GM21825 (cell line): ENCODE measurements around the gene NOXA1.

Experiments used
- ATAC-seq: cut with Tn5 transposase; IDR thresholded peaks from one replicate; pipeline ENCODE4 v1.9.1; 2021; ENCODE audit warnings: mild to moderate bottlenecking, moderate library complexity; ENCODE audit not compliant: unreplicated experiment

NOXA1 gene

DNA sequence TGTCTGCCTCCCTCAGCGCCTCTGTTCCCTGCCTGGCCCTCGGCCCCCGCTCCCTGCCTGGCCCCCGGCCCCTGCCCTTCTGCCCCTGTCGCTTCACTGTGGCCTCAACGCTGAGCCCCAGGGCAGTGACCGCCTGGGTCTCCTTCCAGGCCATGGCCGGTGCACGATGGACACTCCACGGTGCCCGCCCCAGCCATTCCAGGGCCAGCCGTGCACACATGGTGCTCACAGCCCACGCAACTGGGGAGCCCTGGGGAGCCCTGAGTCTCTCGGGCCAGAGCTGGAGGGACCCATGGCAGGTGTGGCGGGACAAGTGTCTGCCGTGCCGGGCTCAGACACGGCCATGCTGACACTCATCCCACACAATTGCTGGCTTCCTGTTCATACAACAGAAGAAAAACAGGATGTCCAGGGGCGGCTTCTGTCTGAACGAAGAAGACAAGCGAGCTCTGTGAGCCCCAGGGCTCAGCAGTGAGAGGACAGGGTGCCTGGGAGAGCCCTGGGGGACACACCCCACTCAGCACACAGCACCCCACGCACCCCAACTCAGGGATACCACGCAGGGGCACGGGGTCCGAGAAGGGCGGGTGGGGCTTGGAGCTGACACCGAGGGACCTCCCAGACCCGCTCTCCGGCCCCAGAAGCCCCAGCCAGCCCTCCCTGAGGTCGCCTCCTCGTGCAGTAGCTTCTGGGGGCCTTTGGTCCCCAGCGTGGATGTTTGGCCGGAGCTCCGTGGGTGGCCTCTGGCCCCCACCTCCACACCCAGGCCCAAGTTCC is 35.9 kb upstream of the NOXA1 start:
- no peak for ATAC-seq

DNA sequence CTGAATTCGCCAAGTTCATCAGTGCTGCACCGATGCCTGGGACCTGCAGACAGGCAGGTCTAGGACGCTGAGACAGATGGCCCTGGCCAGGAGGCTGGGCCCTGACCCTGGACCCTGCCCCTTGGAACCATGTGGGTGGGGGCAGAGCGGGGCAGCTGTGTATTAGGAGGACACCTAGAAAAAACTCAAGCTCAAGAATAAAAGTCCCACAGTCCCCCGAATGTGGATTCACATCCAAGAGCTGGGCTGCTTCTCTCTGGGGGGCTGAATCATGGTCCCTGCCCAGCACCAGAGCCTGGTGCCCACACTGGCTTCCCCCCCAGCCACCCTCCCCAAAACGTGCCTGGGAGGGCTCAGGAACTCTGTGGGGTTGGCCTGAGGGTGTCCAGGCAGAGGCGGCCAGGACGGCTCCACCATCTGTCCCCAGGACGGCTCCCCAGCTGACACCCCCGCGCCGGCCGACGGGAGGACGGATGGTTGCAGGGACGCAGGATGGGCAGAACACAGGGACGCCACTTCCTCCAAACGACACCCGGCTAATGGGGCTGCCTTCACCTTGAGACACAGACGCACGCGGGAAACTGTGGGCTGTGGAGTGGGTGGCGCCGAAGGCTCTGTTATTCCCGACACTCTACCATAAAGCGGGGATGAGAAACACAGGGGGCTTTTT is 35.2 kb upstream of the NOXA1 start:
- ATAC-seq, result no peak

DNA sequence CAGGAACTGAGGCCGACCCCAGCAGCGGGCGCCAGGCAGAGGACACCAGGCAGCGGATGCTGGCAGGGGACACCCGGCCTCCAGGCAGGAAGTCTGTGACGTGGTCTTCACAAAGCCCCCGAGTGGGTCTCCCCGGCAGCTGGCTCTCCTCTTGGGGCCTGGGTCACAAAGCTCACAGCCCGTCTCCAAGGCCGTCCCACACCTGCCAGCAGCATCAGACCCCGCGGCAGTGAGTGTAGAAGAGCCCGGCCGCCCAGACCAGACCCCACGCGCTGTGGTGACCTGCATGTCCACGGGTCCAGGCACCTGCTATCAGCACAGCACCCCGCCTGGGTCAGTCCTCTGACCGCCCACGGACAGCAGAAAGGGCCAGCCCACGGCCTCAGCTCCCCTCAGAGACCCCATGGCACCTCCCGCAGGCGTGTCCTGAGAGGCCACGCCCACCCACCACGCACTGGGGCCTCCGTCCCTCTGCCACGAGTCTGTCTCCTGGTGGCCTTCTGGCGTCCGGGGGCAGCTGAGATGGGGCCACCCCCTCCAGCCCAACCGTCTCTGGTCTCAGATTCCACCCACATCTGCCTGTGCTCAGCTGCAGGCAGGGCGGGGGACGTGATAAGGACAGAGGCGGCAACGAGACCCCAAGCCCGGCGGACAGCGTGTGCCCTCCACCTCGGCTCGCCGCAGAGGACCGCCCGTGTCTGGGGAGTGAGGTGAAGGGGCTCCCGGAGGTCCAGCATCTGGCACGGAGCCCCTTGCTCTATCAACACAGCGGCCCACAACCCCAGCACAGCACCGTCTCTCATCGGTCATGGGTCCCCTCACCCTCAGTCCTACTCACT is 34.4 kb upstream of the NOXA1 start:
- ATAC-seq, result no peak

DNA sequence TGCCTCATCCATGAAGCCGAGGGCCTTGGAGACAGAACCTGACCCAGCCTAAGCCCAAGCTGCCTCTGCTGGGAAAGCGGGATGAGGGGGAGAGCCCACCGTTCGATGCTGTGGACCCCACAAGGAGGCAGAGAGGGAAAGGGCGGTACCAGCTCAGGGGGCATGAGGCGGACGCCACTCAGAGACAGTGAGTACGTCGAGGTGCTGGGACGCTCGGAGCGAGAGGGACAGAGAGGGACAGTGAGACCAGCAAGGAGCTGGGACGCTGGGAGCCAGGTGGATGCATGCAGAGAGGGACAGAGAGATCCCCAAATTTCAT is 33.8 kb upstream of the NOXA1 start:
- ATAC-seq, result no peak

DNA sequence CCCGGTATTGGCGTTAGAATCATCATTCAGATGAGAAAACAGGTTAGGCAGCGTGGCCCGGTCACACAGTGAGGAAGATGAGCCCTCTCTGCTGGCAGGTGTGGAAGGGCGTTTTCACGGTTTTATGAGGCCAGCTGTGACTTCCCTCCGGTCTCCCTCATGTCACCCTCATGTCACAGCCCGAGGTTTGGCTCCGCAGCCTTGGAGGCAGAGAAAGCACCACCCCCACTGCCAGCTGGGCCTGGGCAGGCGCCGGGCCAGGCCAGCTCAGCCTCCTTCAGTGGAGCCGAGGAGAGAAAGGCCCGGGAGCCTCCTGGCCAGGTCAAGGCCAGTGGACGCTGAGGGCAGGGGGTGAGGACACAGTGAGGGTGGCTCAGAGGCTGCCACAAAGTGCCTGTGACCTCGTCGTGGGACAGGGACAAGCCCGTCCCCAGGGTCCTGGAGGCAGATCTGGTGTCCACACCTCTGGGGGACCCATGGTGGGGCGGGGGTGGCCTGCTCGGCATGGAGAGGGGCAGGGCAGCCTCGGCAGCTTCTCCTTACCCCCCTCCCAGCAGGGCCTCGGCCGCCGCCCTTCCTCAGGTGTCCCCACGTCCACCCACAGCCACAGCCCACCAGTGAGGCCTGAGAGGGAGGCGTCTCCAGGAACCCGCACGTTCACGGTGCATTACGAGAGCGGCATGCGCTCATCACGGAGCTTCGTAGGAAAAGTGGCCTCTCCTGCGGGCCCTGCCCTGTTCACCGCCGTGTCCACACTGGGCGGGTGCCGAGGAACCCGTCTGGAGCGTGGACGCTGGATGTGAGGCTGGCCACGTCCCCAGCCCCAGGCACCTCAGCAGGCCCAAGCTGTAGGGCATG is 32.4 kb upstream of the NOXA1 start:
- no peak for ATAC-seq

DNA sequence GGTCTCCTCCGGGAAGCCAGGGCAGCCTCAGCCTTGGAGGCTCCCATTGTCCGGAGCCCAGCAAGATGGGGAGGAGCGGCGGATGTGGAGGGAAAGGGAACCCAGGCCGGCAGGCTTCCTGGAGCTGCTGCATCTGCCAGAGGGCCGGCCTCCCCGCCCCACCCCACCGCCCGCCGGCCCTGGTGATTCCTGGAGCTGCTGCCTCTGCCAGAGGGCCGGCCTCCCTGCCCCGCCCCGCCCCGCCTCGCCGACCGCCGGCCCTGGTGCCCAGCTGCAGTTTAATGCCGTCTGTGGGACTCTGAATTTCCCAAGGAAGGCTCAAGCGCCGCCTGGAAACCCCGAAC is 31.8 kb upstream of the NOXA1 start:
- ATAC-seq, result no peak

DNA sequence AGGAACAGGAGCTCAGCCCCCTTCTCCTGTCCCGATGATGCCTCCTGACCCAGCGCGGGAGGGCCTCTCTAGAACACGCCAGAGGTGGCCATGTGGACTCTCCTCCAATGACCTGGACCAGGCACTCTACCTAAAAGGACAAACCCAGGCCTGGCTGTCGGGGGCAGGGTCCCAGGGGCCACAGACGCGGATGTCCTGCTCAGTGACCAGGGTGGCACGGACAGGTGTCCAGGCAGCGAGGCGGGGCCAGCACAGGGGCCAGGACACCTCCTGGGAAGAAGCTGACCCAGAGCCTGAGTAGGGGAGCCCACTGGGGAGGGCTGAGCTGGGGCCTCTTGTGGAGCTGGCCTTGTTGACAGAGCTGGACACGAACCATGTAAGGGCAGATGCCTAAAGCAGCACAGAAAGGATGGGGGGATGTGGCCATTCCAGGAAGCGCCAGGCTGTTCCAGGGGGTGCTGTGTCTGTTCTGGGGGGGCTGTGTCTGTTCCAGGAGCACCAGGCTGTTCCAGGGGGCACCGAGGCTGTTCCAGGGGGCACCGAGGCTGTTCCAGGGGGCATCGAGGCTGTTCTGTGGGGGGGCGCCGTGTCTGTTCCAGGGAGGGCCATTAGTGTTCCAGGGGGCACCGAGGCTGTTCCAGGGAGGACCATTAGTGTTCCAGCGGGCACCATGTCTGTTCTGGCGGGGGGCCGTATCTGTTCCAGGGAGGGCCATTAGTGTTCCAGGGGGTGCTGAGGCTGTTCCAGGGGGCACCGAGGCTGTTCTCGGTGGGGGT is 30.8 kb upstream of the NOXA1 start:
- ATAC-seq, result no peak

DNA sequence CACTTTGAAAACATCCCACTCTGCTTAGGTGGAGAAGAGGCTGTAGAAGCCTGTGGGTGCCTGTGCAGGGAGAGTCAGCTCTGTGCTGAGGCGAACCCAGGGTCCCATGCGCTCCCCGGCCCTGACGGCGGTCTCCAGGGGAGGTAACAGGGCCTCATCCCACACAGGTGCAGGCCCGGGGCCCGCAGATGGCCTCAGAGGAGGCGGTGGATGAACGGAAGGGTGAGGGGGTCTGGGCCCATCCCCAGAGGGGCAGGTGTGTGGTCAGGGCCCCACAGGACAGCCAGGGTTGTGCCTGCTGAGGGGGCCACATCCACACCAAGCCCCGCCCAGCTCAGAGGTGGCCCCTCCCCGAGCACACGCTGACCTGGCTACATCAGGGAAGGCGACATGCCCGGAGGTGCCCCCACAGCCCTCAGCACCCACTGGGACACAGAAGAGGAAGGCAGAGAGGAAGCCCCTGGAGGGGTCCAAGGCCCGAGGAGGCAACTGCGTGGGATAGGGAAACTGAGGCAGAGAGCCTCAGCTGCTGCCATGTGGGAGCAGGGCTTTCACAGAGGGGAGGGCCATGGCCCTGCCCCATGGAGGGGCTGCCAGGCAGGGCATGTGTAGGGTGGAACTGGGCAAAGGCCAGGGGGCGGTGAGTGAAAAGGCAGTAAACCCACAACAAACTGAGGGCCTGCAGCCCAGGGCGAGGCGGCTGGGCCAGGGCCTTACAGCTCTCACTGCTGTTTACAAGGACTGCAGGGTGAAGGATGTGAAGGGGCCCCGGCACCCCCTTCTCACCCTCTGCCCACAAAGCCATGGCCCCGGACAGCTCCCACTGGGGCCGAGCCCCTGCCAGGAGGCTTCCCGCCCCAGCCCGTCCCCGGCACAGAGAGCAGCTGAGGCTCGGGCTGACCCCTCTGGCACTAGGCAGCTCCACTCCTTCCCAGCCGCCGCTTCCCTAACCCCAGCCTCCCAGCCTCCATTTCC is 29.7 kb upstream of the NOXA1 start:
- ATAC-seq, result no peak

DNA sequence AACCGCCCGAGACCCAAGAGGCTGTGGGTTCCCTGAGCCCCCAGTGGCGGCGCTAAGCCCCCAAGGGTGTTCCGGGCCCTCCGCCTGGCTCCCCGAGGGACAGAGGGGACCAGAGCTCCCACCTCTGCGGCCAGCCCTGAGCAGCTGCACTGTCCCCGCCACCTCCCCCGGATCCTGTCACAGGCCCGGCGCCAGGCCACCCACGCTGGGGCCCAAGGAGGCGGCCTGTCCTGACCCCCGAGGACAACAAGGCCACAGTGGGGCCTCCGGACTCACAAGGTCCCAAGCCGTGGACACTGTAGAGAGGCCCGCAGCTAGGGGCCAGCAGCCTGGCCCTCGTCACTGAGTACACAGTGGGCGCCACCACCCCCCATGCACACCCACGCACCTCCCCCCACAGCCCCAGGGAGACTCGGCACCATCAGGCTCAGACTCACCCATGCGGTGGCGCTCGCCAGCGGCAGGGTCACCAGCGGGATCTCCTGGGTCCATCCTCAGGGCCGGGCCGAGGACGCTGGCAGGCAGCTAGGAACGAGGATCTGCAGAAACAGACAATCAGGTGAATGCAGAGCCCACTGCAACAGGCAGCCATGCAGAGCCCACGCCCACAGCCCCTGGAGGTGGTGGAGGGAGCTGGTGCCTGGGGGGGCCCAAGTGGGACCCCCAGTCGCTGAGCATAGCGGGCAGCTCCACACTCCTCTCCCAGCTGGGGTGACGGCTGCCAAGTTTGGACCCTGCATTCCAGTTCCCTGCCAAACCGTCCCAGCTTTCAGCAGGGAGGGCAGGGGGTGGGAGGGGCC is 28.1 kb upstream of the NOXA1 start:
- no peak for ATAC-seq

DNA sequence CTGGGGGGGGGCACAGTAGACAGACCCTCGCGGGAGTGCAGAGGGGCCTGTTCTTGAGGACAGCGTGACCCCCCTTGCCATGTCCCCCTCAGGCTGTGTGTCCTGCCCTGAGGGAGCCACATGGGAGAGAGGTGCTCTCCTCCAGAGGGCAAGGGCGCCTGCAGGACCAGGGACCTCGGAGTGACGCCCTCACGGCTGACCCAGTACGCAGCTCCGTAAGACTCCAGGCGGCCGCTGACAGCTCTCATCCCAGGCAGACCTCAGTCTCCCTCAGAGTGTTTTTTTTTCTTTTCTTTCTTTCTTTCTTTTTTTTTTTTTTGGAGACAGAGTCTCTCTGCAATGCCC is 27.6 kb upstream of the NOXA1 start:
- ATAC-seq, result no peak

DNA sequence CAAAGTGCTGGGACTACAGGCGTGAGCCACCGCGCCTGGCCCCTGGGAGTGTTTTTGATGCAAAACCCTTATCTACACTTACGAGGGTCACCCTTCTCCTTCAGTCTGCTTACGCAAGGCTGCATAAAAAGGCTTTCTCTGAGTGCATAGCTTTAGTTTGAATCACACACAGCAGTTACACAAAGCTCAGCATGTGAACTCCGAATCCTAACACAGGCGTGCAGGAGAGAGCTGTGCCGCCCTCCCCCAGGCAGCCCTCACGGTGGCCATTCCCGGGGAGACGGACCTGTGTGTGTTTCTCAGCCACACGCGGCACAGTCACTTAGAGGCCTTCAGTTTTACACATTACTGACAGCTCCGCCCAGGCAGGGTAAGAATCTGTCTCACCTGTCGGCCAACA is 27.0 kb upstream of the NOXA1 start:
- no peak for ATAC-seq

DNA sequence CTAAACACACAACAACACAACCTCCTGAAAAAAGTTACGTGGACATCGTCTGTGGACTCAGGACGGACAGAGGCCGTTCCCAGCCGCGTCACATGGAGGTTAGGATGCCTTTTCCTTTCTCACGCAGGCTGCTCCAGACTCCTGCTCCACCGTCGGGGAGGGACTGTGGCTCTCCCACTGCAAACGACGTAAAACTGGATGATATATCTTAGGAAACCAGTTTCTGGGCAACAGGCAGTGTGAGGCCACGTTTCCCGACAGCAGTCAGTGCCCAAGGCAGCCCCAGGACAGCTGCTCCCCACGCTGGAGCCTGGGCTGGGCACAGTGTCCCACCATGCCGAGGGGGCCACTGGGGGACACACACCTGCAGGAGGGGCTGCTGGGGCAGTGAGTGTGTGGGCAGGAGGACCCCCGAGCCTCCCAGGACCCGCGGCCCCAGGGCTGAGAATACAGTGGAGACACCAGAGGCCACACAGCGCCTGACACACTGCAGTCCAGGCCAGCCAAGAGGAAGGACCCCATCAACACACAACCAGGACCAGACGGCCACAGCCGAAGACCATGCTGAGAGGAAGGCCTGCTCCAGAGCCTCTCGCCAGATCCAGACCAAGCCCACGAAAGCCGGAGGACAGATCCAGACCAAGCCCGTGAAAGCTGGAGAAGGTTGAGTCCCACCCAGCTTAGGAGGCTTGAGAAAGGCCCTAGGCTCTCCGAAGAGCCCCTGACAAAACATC is 26.4 kb upstream of the NOXA1 start:
- ATAC-seq, result no peak

DNA sequence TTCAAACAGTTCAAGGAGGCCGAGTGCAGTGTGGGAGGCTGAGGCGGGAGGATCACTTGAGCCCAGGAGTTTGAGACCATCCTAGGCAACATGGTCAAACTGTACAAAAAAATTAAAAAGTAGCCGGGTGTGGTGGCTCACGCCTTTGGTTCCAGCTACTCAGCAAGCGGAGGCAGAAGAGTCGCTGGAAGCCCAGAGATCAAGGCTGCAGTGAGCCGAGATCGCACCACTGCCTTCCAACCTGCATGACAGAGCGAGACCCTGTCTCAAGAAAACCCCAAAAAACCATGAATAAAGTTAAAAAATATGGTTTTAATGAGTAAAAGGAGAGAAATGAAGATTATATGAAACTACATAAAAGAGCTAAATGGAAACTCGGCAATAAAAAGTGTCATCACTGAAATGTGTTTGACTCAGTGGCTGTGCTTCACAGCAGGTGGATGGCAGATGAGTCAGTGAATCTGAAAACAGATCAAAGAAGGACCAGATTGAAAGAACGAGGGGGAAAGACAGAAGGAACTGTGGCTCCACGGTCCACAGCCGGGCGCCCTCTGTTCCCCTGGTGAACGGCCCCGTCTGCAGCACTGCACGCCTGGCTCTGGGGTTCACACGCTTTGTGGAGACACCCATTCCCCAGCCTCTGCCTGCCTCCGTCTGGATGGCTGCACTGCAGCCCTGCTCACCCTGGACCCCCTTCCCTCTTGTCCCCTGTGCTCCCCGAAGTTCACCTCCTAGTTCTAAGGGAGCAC is 25.3 kb upstream of the NOXA1 start:
- no peak for ATAC-seq

DNA sequence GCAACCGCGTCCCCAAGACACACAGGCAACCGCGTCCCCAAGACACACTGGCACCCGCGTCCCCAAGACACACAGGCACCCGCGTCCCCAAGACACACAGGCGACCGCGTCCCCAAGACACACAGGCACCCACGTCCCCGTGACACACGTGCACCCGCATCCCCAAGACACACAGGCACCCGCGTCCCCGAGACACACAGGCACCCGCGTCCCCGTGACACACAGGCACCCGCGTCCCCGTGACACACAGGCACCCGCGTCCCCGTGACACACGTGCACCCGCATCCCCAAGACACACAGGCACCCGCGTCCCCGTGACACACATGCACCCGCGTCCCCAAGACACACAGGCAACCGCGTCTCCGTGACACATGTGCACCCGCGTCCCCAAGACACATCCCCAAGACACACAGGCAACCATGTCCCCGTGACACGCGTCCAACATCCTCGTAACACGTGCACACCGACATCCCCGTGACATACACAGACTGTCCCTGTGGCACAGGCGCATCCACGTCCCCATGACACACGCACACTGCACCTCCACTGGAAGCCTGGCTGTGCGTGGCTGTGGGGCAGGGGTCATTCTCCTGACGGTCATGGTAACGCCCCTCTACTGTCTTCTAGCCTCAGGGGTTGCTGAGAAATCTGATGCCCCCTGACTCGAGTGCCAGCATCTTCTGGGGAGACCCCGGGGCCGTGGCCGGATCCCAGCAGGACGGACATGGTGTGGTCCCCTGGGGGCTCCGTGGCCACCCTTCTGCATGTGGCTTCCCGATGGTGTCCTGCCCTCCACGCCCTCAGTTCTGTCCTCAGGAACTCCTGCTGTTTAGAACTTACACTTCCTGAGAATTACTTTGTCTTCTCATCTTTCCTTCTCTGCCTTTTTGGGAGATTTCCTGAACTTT is 24.4 kb upstream of the NOXA1 start:
- ATAC-seq, result no peak

DNA sequence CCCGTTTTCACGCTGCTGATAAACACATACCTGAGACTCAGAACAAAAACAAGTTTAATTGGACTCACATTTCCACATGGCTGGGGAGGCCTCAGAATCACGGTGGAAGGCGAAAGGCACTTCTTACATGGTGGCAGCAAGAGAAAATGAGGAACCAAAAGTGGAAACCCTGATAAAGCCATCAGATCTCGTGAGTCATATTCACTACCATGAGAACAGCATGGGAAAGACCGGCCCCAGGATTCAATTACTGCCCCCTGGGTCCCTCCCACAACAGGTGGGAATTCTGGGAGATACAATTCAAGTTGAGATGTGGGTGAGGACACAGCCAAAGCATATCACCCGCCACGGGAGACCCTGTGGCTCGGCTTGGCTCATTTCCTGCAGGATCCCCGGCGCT is 20.4 kb upstream of the NOXA1 start:
- ATAC-seq, result no peak

DNA sequence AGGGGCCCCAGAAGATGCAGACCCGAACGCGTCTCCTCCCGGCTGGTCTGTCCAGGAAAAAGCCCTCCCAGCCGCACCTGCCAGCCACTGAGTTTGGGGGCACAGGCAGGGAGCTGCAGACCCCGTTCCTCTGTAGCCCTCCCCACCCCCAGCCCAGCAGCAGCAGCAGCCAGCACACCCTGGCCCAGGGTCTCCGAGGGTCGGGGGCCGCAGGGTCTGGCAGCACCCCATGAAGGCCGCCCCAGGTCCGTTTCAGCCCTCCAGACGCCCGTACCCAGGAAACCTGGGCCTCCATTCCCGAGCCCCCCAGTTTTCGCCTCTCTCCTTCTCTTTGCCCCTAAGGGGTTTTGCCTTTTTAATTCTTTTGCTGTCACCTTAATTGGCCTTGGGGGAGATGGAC is 19.9 kb upstream of the NOXA1 start:
- no peak for ATAC-seq
